ENCODE results near the gene LUZP2.

Gene LUZP2

DNA sequence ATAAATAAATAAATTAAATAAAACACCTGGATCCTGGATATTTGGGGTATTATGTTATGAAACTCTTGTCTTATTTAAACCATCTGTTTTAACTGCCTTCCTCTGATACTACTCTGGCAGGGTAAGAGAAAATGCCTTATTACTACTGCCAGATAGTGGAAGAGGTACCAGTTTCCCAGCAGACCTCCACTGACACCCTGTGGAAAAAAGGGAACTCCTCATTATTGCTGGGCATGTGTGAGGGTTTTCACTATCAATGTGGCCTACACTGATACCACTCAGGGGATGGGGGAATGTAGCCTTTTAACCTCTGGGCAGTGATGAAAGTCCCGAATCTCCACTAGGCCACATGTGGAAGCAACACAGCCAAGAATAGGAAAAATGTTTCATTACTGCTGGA lies 121.0 kb downstream of the LUZP2 start:
- H3K4me3 ChIP-seq (ENCODE audit: control insufficient read depth, low read depth, low read length) = no peak overlapping the region
- TF ChIP-seq, protein P1, sequence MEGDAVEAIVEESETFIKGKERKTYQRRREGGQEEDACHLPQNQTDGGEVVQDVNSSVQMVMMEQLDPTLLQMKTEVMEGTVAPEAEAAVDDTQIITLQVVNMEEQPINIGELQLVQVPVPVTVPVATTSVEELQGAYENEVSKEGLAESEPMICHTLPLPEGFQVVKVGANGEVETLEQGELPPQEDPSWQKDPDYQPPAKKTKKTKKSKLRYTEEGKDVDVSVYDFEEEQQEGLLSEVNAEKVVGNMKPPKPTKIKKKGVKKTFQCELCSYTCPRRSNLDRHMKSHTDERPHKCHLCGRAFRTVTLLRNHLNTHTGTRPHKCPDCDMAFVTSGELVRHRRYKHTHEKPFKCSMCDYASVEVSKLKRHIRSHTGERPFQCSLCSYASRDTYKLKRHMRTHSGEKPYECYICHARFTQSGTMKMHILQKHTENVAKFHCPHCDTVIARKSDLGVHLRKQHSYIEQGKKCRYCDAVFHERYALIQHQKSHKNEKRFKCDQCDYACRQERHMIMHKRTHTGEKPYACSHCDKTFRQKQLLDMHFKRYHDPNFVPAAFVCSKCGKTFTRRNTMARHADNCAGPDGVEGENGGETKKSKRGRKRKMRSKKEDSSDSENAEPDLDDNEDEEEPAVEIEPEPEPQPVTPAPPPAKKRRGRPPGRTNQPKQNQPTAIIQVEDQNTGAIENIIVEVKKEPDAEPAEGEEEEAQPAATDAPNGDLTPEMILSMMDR (IDR thresholded peaks at IDR 0.05; ENCODE audit: control insufficient read depth, insufficient read depth, low read depth, low read length, missing control alignments) = no peak
- no peak for DNase-seq (ENCODE audit: low read depth)

DNA sequence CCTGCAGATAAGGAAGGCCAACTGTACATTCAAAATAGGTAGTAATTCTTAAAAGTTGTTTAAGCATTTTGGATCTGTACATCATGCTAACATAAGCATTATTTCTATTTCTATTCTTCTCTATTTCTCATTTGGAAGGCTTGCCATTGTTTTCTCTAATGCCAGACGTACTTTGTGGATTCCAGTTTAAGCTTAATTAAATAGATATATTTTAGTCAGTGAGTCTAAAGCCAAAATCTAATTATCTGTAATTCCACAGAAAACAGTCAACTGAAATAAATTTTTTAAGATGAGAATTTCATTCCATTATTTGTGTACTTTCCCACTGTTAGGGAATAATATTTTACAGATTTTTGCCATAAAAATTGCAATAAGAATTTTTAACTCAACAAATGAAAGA lies 123.0 kb downstream of the LUZP2 start:
- no peak overlapping the region for H3K4me3 ChIP-seq (ENCODE audit: control insufficient read depth, low read depth, low read length)
- no peak for DNase-seq (ENCODE audit: low read depth)
- TF ChIP-seq, protein P1 (IDR thresholded peaks at IDR 0.05; ENCODE audit: control insufficient read depth, insufficient read depth, low read depth, low read length, missing control alignments) = no peak

DNA sequence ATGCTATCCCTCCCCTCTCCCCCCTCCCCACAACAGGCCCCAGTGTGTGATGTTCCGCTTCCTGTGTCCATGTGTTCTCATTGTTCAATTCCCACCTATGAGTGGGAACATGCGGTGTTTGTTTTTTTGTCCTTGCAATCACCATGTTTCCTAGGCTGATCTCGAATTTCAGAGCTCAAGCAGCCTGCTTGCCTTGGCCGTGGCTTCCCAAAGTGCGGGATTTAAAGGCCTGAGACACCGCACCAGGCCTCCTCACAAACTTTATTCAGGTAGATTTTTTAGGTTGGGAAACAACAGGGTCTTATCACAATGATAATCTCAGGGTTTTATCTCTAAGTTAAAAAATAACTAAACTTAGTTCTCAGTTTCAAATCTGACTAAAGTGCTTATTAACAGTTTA lies 125.4 kb downstream of the LUZP2 start:
- no peak for DNase-seq (ENCODE audit: low read depth)

DNA sequence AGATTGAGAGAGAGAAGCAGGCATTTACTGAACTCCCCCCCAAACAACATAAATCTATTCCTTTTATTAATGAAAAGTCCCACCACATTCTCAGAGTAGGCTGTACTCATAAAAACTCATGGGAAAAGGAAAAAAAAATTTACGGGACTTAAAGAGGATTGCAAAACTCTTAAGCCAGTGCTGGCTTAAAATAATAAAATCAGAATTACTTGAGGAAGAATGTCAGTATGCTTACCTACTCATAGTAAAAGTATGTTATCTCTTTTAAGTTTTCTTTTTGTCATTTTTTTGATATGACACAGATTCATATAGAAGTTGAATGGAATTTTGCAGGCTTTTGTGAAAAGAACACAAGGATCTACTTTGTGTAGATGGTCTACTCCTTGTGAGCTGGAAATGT lies 126.3 kb downstream of the LUZP2 start:
- no peak overlapping the region for H3K4me3 ChIP-seq (ENCODE audit: control insufficient read depth, low read depth, low read length)
- TF ChIP-seq, protein P1 (IDR thresholded peaks at IDR 0.05; ENCODE audit: control insufficient read depth, insufficient read depth, low read depth, low read length, missing control alignments) = no peak
- no peak for DNase-seq (ENCODE audit: low read depth)

More for the DNA sequence above, 125.4 kb downstream of the LUZP2 start:
- no peak overlapping the region for H3K4me3 ChIP-seq (ENCODE audit: control insufficient read depth, low read depth, low read length)
- TF ChIP-seq, protein P1 (IDR thresholded peaks at IDR 0.05; ENCODE audit: control insufficient read depth, insufficient read depth, low read depth, low read length, missing control alignments) = no peak

DNA sequence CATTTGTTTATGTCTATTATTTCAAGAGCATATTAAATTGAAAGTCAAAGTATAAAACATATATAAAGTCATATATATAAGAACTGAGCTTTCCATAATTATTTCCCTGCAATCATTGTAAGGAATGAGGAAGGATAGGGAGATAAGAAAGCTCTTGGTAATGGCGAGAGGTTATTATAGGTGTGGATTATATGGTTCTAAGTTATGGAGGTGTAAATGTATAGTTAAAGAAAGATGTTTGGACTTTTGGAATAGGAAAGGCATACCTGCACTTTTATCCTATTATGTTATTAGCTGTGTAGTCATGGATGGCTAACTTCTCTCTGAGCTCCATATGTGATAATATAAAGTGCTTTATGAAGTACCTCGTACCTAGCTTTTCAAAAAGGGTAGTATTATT lies 127.6 kb downstream of the LUZP2 start:
- TF ChIP-seq, protein P1 (IDR thresholded peaks at IDR 0.05; ENCODE audit: control insufficient read depth, insufficient read depth, low read depth, low read length, missing control alignments) = no peak
- no peak overlapping the region for H3K4me3 ChIP-seq (ENCODE audit: control insufficient read depth, low read depth, low read length)
- no peak for DNase-seq (ENCODE audit: low read depth)

DNA sequence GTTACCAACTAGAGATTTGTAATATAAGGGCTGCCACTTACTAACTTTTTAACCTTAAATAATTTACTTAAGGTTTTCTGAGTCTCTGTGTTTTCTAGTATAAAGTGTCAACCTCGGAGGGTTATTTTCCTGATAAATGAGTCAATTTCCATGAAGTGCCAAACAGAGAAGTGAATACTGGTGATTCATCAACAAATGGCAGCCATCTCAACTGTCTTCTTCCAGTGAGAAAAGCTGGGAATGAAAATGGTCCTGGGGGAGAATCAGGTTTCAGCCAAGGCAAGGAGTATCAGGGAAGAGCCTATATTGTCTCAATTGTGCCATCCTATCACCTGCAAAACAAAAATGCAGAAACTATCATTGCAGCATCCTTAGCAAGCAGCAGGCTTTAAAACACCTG lies 129.1 kb downstream of the LUZP2 start:
- DNase-seq (ENCODE audit: low read depth) = no peak
- no peak overlapping the region for H3K4me3 ChIP-seq (ENCODE audit: control insufficient read depth, low read depth, low read length)
- TF ChIP-seq, protein P1 (IDR thresholded peaks at IDR 0.05; ENCODE audit: control insufficient read depth, insufficient read depth, low read depth, low read length, missing control alignments) = no peak

DNA sequence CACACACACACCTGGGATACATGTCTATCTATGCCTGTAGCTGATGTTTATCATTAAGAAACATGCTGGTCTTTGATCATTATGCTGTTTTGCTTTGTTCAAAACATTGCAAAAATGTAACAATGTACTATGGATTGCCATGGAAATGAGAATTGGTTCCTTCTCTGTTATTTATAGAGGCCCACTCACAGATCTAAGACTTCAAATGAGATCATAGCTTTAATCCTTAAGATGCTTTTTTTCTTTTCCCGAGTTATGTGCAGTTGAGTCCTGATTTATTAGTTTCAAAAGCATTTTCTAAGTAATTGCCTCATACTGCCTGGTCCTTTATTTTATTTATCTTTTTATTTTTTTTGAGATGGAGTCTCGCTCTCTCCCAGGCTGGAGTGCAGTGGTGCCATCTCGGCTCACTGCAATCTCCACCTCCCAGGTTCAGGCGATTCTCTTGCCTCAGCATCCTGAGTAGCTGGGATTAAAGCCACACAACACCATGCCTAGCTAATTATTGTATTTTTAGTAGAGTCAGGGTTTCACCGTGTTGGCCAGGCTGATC lies 131.4 kb downstream of the LUZP2 start:
- no peak for DNase-seq (ENCODE audit: low read depth)
- TF ChIP-seq, protein P1 (IDR thresholded peaks at IDR 0.05; ENCODE audit: control insufficient read depth, insufficient read depth, low read depth, low read length, missing control alignments) = no peak
- no peak overlapping the region for H3K4me3 ChIP-seq (ENCODE audit: control insufficient read depth, low read depth, low read length)

All from AG09309 (cell line).